Measurements from ENCODE around the gene RCCD1. TPM values are rescaled to one million over a fixed set of nuclear protein-coding genes. Genes with fewer than 3 reads are reported as not detected.
A peak's percentile ranks its signal among the peaks of the same experiment; 100 is the strongest.

The RCCD1 gene
- total and polyA plus RNA-seq, 9 of the 15 experiments (the other 6 are each of a cell fraction or from before 2014, with no cell fraction given) = 11.1 to 51.4 (median 24.7) TPM

GRCh38 chr15:90934949-90935751 is 19.5 kb upstream of the RCCD1 start, which contains the start of gene UNC45A (continued):
- peak; percentile 36; the same call in 1 of the 2 replicates for TF ChIP-seq PHF8 (IDR thresholded peaks at IDR 0.05; ENCODE audit: borderline replicate concordance, low read length)
- no peak for TF ChIP-seq ZNF146 (CRISPR knock-in tag; IDR thresholded peaks at IDR 0.05; ENCODE audit: unreplicated experiment)
- peak; percentile 94 for TF ChIP-seq NRF1 (conservative IDR thresholded peaks at IDR 0.05 in 1 of 2, IDR thresholded peaks at IDR 0.05 in 1 of 2)
- 0 out of 2 replicates have a peak, but pooled peaks have one; percentile 10 for TF ChIP-seq NFIC (IDR thresholded peaks at IDR 0.05)
- no peak for TF ChIP-seq ATF6 (CRISPR knock-in tag; IDR thresholded peaks at IDR 0.05)
- no peak for TF ChIP-seq IRF9 (tag; IDR thresholded peaks at IDR 0.05)
- TF ChIP-seq BHLHE40 (IDR thresholded peaks at IDR 0.05; ENCODE audit: low read length) = peak; percentile 87
- peak; percentile 62 for TF ChIP-seq RBBP5 (IDR thresholded peaks at IDR 0.05; ENCODE audit: borderline replicate concordance, insufficient read depth, low read length, poor library complexity, severe bottlenecking)
- TF ChIP-seq ZNF740 (CRISPR knock-in tag; IDR thresholded peaks at IDR 0.05) = no peak
- no peak for TF ChIP-seq ZNF740 (tag; IDR thresholded peaks at IDR 0.05)
- no peak for TF ChIP-seq TARDBP (IDR thresholded peaks at IDR 0.05)
- 0 out of 2 replicates have a peak, but pooled peaks have one; percentile 64 for TF ChIP-seq CBX1 (IDR thresholded peaks at IDR 0.05; ENCODE audit: low read depth)
- TF ChIP-seq RBFOX2 (IDR thresholded peaks at IDR 0.05; ENCODE audit: low read depth, low read length) = peak; percentile 64; the same call in 1 of the 2 replicates
- no peak for TF ChIP-seq SMARCA4 (IDR thresholded peaks at IDR 0.05)
- TF ChIP-seq RCOR1 (IDR thresholded peaks at IDR 0.05; ENCODE audit: borderline replicate concordance in 1 of 2, low read depth in 2 of 2, low read length in 2 of 2) = no peak
- no peak for TF ChIP-seq NCOR1 (IDR thresholded peaks at IDR 0.05)
- peak; percentile 49; the same call in 1 of the 2 replicates for TF ChIP-seq EP400 (IDR thresholded peaks at IDR 0.05)
- TF ChIP-seq ZBTB33 (CRISPR knock-in tag; IDR thresholded peaks at IDR 0.05) = no peak
- no peak for TF ChIP-seq XRCC3 (IDR thresholded peaks at IDR 0.05)
- no peak for TF ChIP-seq HDAC3 (IDR thresholded peaks at IDR 0.05; ENCODE audit: borderline replicate concordance, partially characterized antibody)
- TF ChIP-seq ZNF197 (CRISPR knock-in tag; IDR thresholded peaks at IDR 0.05; ENCODE audit: low read depth) = no peak
- TF ChIP-seq NFYB (IDR thresholded peaks at IDR 0.05; ENCODE audit: extremely low read depth, insufficient read length) = no peak
- no peak for TF ChIP-seq ZEB2 (IDR thresholded peaks at IDR 0.05)

Data from K562 (cell line).